Measurements from ENCODE around the gene PDS5B.

GRCh38 chr13:32650705-32651311, 64.6 kb downstream of the PDS5B start:
- TF ChIP-seq CTCF (conservative IDR thresholded peaks at IDR 0.05; ENCODE audit: low read depth, low read length) (peak; percentile 94), EZH2 (IDR thresholded peaks at IDR 0.05; ENCODE audit: borderline replicate concordance, low read depth, low read length, poor library complexity, severe bottlenecking) (no peak)
